ENCODE data around the gene FBXL7. TPM values are rescaled to one million over a fixed set of nuclear protein-coding genes. Genes with fewer than 3 reads are reported as not detected.

Gene FBXL7
- polyA plus RNA-seq, 3 donors: not detected

DNA sequence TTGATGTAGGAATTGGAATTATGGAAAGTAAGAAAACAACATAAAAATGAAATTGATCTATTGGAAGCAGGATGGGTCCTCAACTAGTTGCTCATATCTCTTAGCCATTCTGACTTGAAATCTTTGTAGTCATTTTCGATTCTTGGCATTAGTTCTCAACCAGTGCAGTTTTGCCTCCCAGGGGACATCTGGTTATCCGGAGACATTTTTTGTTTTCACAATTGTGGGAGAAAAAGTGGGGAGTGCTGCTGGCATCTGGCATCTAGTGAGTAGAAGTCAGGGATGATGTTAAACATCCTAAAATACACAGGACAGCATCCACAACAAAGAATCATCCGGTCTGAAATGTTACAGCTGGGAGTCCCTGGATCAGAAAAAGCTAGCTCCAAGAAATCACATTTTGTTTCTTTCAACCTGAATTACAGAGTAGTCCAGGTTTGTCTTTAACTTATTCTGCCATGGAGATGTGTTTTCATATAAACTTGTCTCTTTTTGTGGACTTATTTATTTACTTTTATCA, 74.9 kb downstream of the FBXL7 start:
- Mint-ChIP-seq H3K4me1 (no peaks in the 10 kb centered on the region), H3K27ac (no peak overlapping the region), H3K4me3 (no peak overlapping the region), H3K27me3 (ENCODE audit: low read depth in 3 of 3) (no peaks in the 10 kb centered on the region), H3K36me3 (no peaks in the 10 kb centered on the region), H3K9me3 (peaks cover 0 to 20% (median 6%) of the 10 kb centered on the region in 7 donors)
- TF ChIP-seq, protein P1, sequence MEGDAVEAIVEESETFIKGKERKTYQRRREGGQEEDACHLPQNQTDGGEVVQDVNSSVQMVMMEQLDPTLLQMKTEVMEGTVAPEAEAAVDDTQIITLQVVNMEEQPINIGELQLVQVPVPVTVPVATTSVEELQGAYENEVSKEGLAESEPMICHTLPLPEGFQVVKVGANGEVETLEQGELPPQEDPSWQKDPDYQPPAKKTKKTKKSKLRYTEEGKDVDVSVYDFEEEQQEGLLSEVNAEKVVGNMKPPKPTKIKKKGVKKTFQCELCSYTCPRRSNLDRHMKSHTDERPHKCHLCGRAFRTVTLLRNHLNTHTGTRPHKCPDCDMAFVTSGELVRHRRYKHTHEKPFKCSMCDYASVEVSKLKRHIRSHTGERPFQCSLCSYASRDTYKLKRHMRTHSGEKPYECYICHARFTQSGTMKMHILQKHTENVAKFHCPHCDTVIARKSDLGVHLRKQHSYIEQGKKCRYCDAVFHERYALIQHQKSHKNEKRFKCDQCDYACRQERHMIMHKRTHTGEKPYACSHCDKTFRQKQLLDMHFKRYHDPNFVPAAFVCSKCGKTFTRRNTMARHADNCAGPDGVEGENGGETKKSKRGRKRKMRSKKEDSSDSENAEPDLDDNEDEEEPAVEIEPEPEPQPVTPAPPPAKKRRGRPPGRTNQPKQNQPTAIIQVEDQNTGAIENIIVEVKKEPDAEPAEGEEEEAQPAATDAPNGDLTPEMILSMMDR (IDR thresholded peaks at IDR 0.05): no peak
- Histone ChIP-seq H2AFZ (ENCODE audit: insufficient read depth, low read depth, low read length, poor library complexity, severe bottlenecking) (no peak overlapping the region), H3K36me3 (replicated peaks in 1 of 2; ENCODE audit: control insufficient read depth in 1 of 2, insufficient read depth in 2 of 2, low read length in 2 of 2) (no peaks in the 10 kb centered on the region), H4K20me1 (ENCODE audit: insufficient read depth, low read length) (no peaks in the 10 kb centered on the region), H3K4me1 (ENCODE audit: control insufficient read depth in 1 of 2, insufficient read depth in 2 of 2, low read length in 2 of 2) (no peaks in the 10 kb centered on the region), H3K4me2 (replicated peaks; ENCODE audit: extremely low read depth, low read length, poor library complexity, severe bottlenecking) (no peak overlapping the region), H3K4me3 (replicated peaks in 1 of 3; ENCODE audit: low read depth in 2 of 3, low read length in 3 of 3) (no peak overlapping the region), H3K9me3 (replicated peaks in 1 of 2; ENCODE audit: control insufficient read depth in 1 of 2, insufficient read depth in 1 of 2, low read length in 2 of 2) (peaks cover 9 to 13% of the 10 kb centered on the region in 2 donors), H3K27me3 (ENCODE audit: control insufficient read depth in 2 of 2, insufficient read depth in 2 of 2, low read length in 2 of 2) (no peaks in the 10 kb centered on the region), H3K79me2 (ENCODE audit: insufficient read depth, low read length) (no peaks in the 10 kb centered on the region), H3K9ac (ENCODE audit: insufficient read depth, low read length, poor library complexity, severe bottlenecking) (no peak overlapping the region), H3K27ac (ENCODE audit: low read depth in 1 of 2, low read length in 2 of 2) (no peak overlapping the region)
- WGBS (ENCODE audit: insufficient coverage): 62% methylated on average over 2 of the region's 3 CpGs
- intact Hi-C loops (cut with micrococcal nuclease): no loop called here
- DNase-seq: no peak

DNA sequence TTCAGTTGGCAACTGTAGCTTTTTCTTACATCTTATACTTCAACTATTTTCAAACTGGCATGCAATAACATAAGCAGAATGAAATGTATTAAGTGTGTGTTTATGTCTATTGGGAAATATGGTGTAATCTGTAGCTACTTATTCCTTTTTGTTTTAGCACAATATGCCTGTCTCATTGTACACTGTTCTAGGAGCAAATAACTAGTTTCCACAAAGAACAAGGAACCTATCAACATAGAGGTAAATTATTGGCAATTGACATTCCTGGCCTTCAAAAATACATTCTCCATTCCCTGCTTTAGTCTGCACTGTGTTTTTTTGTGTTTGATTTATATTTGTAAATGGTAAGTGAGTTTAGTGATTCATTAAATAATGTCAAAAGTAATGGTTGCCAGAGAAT, 75.7 kb downstream of the FBXL7 start:
- TF ChIP-seq, protein P1 (IDR thresholded peaks at IDR 0.05): no peak
- Mint-ChIP-seq H3K9me3 (peaks cover 0 to 13% (median 6%) of the 10 kb centered on the region in 7 donors), H3K27ac (no peak overlapping the region), H3K36me3 (no peaks in the 10 kb centered on the region), H3K27me3 (ENCODE audit: low read depth in 3 of 3) (no peaks in the 10 kb centered on the region), H3K4me3 (no peak overlapping the region), H3K4me1 (no peaks in the 10 kb centered on the region)
- no peaks in the 10 kb centered on the region for H3K36me3 ChIP-seq (replicated peaks in 1 of 2; ENCODE audit: control insufficient read depth in 1 of 2, insufficient read depth in 2 of 2, low read length in 2 of 2)
- no peak overlapping the region for H3K4me3 ChIP-seq (replicated peaks in 1 of 3; ENCODE audit: low read depth in 2 of 3, low read length in 3 of 3)
- H2AFZ ChIP-seq (ENCODE audit: insufficient read depth, low read depth, low read length, poor library complexity, severe bottlenecking): no peak overlapping the region
- no peaks in the 10 kb centered on the region for H3K27me3 ChIP-seq (ENCODE audit: control insufficient read depth in 2 of 2, insufficient read depth in 2 of 2, low read length in 2 of 2)
- H3K4me2 ChIP-seq (replicated peaks; ENCODE audit: extremely low read depth, low read length, poor library complexity, severe bottlenecking): no peak overlapping the region
- H3K9ac ChIP-seq (ENCODE audit: insufficient read depth, low read length, poor library complexity, severe bottlenecking): no peak overlapping the region
- intact Hi-C loops (cut with micrococcal nuclease): no loop called here
- H3K9me3 ChIP-seq (replicated peaks in 1 of 2; ENCODE audit: control insufficient read depth in 1 of 2, insufficient read depth in 1 of 2, low read length in 2 of 2): peaks cover 13 to 21% of the 10 kb centered on the region in 2 donors
- no peaks in the 10 kb centered on the region for H3K4me1 ChIP-seq (ENCODE audit: control insufficient read depth in 1 of 2, insufficient read depth in 2 of 2, low read length in 2 of 2)
- no peak for DNase-seq
- H3K79me2 ChIP-seq (ENCODE audit: insufficient read depth, low read length): no peaks in the 10 kb centered on the region
- H3K27ac ChIP-seq (ENCODE audit: low read depth in 1 of 2, low read length in 2 of 2): no peak overlapping the region
- no peaks in the 10 kb centered on the region for H4K20me1 ChIP-seq (ENCODE audit: insufficient read depth, low read length)

Data from CD14-positive monocyte (primary cell).